ENCODE data around the gene SERP1. TPM values are rescaled to one million over a fixed set of nuclear protein-coding genes. Genes with fewer than 3 reads are reported as not detected.

The SERP1 gene
- total RNA-seq: 22.0 TPM
- long read RNA-seq, transcript SERP1-201 (3 exons, 3,171 nt): major isoform, 77 of 84 reads
- long read RNA-seq, partial matches to known transcripts: 1 of 84 reads
- long read RNA-seq, other reads (novel, unspliced or antisense): 2 of 84 reads

DNA sequence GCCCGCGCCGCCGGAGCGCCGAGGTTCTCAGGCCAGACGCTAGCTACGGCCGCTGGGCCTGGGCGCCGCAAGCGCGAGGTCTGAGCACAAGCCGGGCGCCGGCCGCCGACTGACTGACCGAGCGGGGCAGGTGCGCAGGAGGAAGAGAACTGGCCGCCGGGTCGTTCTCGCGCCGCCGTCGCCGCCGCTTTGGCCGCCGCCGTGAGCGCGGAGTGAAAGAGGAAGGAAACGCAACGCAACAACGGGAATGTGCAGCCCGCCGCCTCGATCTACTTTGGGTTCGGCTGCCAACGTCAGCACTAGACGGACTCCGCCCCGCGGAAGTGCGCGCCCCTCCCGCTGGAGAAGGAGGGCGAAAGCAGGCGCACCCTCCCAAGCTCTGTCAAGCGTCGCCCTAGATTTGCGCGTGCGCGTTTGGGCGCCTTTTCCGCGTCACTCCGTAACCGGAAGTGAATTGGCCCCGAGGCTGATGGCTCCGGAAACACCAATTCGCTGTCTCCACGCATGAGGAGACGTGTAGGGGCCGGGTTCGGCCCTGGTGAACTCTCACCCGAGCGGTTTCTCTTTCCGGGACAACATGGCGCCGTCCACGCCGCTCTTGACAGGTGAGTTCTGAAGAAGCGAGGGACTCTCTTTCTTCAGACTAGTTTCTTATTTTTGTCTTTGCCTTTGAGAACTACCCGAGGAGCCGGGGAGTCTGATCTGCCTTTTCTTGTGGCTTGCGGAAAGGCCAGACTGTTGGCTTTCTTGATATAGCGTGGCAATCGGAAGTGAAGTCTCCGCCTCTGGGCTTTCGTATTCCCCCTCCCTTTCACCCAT is at the start of gene SERP1, which contains the start of gene EIF2A:
Gene SERP1 (minus strand): TSS at position 271 of the 819 bp plus-strand sequence. CDS start 361 bp downstream, outside the sequence.
Gene EIF2A (plus strand): TSS at position 562 of the 819 bp plus-strand sequence. CDS start 16 bp downstream, at position 578.
- peak; percentile 98 for ATAC-seq (ENCODE audit: poor library complexity)
- peak; percentile 99 for DNase-seq
- intact Hi-C loops (cut with DNase I): no loop called here

GRCh38 chr3:150594150-150594549 is 47.9 kb upstream of the SERP1 start:
- ATAC-seq (ENCODE audit: poor library complexity) (no peak), DNase-seq (no peak)
- intact Hi-C loops (cut with DNase I): no loop called here

DNA sequence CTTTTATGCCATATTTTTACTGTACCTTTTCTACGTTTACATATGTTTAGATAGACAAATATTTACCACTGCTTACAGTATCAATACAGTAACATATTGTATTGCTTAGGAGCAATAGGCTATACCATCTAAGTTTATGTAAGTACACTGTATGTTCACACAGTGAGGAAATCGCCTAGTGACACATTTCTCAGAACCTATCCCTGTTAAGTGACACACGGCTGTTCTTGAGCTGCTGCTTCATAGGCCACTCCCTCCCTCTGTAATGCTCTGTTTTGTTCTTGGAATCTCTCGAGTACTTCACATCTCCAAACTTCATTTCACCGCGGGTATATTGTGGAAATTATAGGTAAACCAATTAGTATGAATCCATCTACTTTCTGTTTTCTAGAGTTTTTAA is 43.5 kb upstream of the SERP1 start:
- no peak for ATAC-seq (ENCODE audit: poor library complexity)
- intact Hi-C loops (cut with DNase I): no loop called here
- no peak for DNase-seq

DNA sequence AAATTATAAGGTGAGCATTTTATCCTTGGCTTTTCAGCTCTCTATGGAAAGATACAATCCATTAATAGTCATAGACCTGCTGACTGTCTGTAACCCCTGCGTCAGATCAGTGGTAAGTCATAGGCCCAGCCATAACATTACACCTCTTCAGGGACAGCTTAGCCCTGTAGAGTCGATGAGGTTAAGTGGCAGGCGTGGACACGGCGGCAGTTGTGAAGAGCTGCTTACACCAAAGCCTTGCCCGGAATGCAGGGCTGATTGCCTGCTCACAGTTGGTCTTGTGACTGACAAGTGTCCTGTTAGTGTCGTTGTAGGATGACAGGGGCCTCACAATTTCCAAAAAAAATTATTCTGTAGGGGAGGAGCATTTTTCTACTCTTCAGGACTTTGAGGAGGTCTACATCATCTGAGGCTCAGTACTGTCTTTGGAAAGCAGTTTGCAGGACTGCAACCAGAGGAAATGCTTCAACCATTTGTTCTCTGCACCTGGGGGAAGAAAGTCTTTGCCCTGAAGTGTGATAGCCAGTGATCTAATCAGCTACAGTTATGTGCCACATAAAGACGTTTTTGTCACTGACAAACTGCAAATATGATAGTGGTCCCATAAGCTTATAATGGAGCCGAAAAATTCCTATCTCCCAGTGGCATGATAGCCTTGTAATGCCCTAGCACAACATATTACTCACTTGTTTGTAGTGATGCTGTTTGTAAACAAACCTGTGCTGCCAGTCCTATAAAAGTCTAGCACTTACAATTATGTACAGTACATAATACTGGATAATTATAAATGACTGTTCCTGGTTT is 41.9 kb upstream of the SERP1 start:
- ATAC-seq (ENCODE audit: poor library complexity): peak; percentile 95
- intact Hi-C loops (cut with DNase I): no loop called here
- peak; percentile 68 for DNase-seq

DNA sequence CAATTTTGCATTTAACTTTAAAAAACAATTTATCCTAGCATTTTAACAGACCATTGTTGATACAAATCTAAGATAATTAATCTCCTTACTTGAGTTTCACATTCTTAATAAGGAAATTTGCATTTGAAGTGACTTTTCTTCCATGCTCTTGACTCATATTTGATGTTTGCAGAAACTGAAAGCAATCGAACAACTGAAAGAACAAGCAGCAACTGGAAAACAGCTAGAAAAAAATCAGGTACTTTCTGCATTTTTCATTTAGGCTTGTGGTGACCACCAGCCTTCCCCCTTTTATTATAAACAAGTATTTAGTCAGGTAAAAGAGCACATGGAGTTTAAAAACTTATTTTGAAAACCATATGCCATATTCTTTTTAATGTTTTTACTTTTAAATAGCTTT is 36.7 kb upstream of the SERP1 start:
- intact Hi-C loops (cut with DNase I): no loop called here
- DNase-seq (no peak), ATAC-seq (ENCODE audit: poor library complexity) (no peak)

DNA sequence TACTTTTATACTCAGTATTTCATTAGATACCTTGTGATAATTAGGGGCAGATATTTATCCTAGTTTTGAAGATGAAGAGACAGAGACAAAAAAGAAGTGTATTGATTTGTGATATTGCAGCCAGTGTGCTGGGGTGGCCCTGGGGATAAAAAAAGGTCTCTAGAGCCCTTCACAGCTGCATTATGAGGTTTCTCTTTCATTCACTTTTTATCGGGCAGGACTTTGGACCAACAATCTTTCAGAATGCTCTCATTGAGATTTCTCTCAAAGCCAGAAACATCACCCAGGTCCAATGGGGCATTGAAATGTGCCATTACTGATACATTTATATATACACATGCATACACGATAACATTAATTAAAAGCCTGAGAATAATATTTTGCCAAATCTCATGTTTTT is 36.3 kb upstream of the SERP1 start:
- intact Hi-C loops (cut with DNase I): no loop called here
- no peak for DNase-seq
- no peak for ATAC-seq (ENCODE audit: poor library complexity)

DNA sequence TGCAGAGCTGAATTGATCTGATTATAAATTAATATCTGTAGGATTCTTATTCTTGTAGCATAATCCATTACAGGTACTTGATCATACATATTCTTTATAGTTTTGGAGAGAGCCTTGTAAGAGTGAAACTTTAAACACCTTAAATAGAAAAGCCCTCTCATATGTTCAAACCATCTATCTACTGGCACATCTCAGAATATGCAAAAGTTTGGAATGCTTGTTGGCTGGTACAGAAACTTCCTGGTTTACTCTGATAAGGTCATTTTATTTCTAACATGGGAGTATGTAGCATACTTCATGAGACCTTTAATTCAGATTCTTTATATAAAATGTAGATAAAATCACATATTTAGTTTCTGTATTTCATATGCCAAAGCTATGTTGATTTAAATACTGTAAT is 34.9 kb upstream of the SERP1 start:
- intact Hi-C loops (cut with DNase I): no loop called here
- no peak for ATAC-seq (ENCODE audit: poor library complexity)
- no peak for DNase-seq

DNA sequence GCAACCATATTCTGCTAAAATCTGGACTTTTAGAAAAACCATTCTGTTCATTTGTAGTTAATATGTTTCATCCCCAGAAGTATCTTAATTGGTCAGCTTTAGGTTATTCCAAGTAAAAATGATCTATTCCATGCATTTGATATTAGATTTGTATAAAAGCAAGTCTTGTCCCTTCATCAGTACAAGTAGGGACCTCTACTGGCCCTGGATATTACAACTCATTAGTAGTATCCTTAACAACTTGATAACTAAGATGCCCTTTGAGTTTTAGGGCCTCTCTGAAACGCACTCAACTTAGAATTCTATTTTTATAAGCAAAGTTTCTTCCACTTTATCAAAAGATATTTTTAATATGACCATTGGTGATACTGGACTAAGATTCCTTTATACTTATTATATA is 31.6 kb upstream of the SERP1 start:
- DNase-seq (no peak), ATAC-seq (ENCODE audit: poor library complexity) (no peak)
- intact Hi-C loops (cut with DNase I): no loop called here

- DNase-seq (no peak), ATAC-seq (ENCODE audit: poor library complexity) (no peak)
- intact Hi-C loops (cut with DNase I): no loop called here
Measured at GRCh38 chr3:150567328-150567727, 21.0 kb upstream of the SERP1 start.

- DNase-seq (no peak), ATAC-seq (ENCODE audit: poor library complexity) (no peak)
- intact Hi-C loops (cut with DNase I): no loop called here
Measured at GRCh38 chr3:150564243-150564642, 17.9 kb upstream of the SERP1 start.

DNA sequence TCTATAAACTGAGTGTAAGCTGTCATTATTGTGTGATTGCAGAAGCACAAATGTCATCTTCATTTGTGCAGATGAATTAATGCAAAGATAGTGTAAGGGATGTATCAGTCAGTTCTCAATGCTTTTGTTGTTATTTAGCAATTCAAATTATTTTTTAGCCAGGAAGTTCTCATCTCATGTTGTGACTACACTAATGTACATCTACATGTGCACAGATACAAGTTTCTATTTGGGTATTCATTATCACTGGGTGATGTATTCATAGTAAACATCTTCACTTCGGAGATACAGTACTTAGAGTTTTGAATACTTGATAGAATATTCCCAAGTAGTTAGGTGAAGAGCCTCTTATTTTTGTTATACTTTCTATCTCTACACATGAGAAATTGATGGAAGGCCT is 11.4 kb upstream of the SERP1 start:
- intact Hi-C loops (cut with DNase I): no loop called here
- ATAC-seq (ENCODE audit: poor library complexity) (no peak), DNase-seq (no peak)

DNA sequence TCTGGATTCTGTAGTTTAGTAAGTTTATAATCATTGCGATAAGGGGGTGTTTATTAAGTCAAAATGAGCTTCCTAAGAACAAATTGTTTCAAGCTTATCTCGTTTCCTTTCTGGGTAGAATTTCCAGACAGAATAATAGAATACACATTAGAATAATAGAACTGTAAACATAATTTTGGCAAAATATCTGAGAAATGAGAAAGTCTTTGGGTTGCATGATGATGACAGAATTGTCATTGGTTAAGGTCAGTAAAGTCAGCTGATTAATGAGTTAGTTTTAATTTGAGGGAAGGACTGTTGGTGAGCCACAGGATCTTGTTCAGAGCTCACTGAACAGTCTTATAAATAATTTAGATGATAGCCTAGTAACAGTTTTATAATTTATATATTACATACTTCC is 10.5 kb upstream of the SERP1 start:
- no peak for DNase-seq
- intact Hi-C loops (cut with DNase I): no loop called here
- ATAC-seq (ENCODE audit: poor library complexity): no peak

DNA sequence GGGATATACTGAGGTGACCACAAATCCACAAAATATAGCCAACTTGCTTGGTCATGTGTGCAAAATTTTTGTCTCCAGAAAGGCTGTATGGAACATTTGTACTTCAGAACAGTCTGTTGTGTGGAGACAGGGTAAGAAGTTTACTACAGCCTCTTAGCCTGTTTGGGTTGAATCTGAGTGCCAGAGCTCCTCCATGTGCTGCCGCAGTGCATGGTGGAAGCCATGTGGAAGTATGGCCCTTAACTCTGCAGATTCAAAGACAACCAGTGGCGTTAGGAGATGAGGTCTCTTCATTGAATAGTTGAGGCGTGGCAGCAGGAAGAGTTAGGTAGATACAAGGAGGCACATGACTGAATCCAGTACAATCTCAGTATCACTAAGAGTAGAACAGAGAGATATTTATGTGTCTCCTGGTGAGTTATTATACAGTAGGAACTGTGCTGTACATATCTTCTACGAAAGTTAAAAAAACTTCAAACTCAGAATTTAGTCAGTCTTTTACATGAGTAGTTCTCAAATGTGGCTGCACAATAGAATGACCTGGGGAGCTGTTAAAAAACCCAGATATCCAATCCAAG is 9.7 kb upstream of the SERP1 start:
- DNase-seq: no peak
- intact Hi-C loops (cut with DNase I): no loop called here
- ATAC-seq (ENCODE audit: poor library complexity): no peak

DNA sequence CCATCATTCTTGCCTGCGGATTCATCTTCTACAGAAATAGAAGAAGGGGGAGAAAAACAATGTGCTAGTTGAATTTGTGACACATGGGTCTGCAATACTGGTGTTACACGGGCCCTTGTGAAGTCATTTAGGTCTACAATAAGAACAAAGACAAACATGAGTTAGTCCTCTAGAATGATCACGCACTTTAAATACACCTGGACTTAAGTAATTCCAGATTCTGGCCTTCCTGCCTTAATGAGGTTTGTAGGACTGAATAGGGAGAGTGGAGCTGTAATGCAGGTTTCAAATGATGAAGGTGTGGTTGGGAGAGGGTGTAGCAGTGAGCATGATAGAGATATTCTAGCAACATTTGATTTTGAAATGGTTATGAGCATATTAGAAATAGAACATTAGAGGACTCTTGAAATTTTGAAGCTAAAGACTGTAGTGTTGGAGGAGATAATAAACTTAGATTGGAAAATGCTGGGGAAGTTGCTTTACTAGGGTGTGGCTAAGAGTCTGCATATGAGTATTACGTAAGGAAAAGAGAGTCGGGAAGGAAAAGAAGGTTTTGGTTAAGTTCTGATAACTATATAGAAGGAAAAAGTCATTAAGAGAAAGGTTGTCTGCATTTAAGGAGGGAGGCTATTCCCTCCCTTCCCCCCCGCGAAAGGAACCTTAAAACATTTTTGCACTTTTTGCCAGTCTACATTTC is 897 bp upstream of the SERP1 start:
- intact Hi-C loops (cut with DNase I): no loop called here
- no peak for ATAC-seq (ENCODE audit: poor library complexity)
- DNase-seq: no peak

GRCh38 chr3:150545419-150546225 is 674 bp downstream of the SERP1 start:
- DNase-seq: no peak
- intact Hi-C loops (cut with DNase I): no loop called here
- ATAC-seq (ENCODE audit: poor library complexity): peak; percentile 36

DNA sequence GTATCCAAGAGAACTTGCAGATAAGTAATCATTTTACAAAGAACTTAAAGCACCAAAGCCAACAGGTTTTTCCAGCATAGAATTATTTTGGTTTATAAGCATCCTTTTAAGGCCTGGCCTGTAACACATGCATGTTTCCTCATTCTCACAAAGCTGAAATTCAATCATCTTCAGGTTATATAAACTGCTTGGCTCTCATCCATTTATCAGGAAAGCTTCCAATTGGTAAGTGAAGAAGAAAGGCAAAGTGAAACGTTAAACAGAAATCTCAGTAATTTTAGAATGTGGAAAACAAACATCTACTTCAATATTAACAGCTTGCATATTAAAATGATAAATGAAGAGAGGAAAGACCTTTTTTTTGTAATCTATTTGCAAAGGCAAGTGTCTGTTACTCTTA is 1.6 kb downstream of the SERP1 start:
- DNase-seq (no peak), ATAC-seq (ENCODE audit: poor library complexity) (no peak)
- intact Hi-C loops (cut with DNase I): no loop called here

GRCh38 chr3:150544041-150544440 is 2.3 kb downstream of the SERP1 start:
- DNase-seq (no peak), ATAC-seq (ENCODE audit: poor library complexity) (no peak)
- intact Hi-C loops (cut with DNase I): no loop called here

GRCh38 chr3:150543531-150543930 is 2.8 kb downstream of the SERP1 start:
- ATAC-seq (ENCODE audit: poor library complexity): no peak
- intact Hi-C loops (cut with DNase I): no loop called here
- DNase-seq: no peak

Data from Right ventricle myocardium superior (tissue), 1 donor.